Astrocyte (in vitro differentiated cells and primary cell): ENCODE measurements around the gene MYG1. TPM values are rescaled to one million over a fixed set of nuclear protein-coding genes. Genes with fewer than 3 reads are reported as not detected.
"Not testable (repeated sequence)": the region's sequence is repeated elsewhere in the genome, so short reads cannot be mapped to it uniquely, and the experiment has no call there.

Experiments
- DNase-seq: peaks from one replicate; pipeline ENCODE4 v3.0.0-alpha.2; 2010; ENCODE audit warnings: low read depth
- FAIRE-seq: peaks from 2 replicates; lab custom pipeline; 2011; peaks lifted over from hg19 to GRCh38; lab: Jason Lieb, UNC
- H2AFZ ChIP-seq: 2 replicates; pipeline ENCODE4 v1.6.0; 2012; ENCODE audit warnings: low read depth, low read length, inconsistent platforms
- H3K27ac ChIP-seq: 2 replicates; pipeline ENCODE4 v1.5.1; 2011; ENCODE audit warnings: low read depth, low read length, inconsistent platforms
- H3K27me3 ChIP-seq: 2 replicates; pipeline ENCODE4 v1.6.0; 2011; ENCODE audit warnings: low read length, inconsistent platforms; ENCODE audit not compliant: insufficient read depth
- H3K36me3 ChIP-seq: 2 replicates; pipeline ENCODE4 v1.5.1; 2011; ENCODE audit warnings: low read length, inconsistent platforms; ENCODE audit not compliant: insufficient read depth
- H3K4me1 ChIP-seq: 2 replicates; pipeline ENCODE4 v1.5.1; 2011; ENCODE audit warnings: low read length, inconsistent platforms; ENCODE audit not compliant: insufficient read depth
- H3K4me2 ChIP-seq: 2 replicates; pipeline ENCODE4 v1.6.0; 2012; ENCODE audit warnings: low read length, inconsistent platforms
- H3K4me3 ChIP-seq: 2 replicates; pipeline ENCODE4 v1.5.1; 2011; ENCODE audit warnings: low read depth, mild to moderate bottlenecking, low read length, inconsistent platforms; ENCODE audit not compliant: insufficient read depth
- H3K79me2 ChIP-seq: 2 replicates; pipeline ENCODE4 v1.6.0; 2012; ENCODE audit warnings: mild to moderate bottlenecking, low read length, inconsistent platforms; ENCODE audit not compliant: insufficient read depth
- H3K9ac ChIP-seq: 2 replicates; pipeline ENCODE4 v1.6.0; 2012; ENCODE audit warnings: mild to moderate bottlenecking, low read length, inconsistent platforms
- H3K9me3 ChIP-seq: 2 replicates; pipeline ENCODE4 v1.5.1; 2012; ENCODE audit warnings: low read depth, mild to moderate bottlenecking, low read length, inconsistent platforms; ENCODE audit not compliant: insufficient read depth
- H4K20me1 ChIP-seq: 2 replicates; pipeline ENCODE4 v1.6.0; 2012; ENCODE audit warnings: low read length, inconsistent platforms; ENCODE audit not compliant: insufficient read depth
- H3K27ac Mint-ChIP-seq: one replicate; pipeline ENCODE4 v1.8.0; 2021; ENCODE audit warnings: mild to moderate bottlenecking, mixed read lengths; ENCODE audit not compliant: unreplicated experiment
- H3K27me3 Mint-ChIP-seq: one replicate; pipeline ENCODE4 v1.8.0; 2021; ENCODE audit warnings: low read depth, mixed read lengths; ENCODE audit not compliant: unreplicated experiment
- H3K36me3 Mint-ChIP-seq: one replicate; pipeline ENCODE4 v1.8.0; 2021; ENCODE audit warnings: low read depth, mixed read lengths; ENCODE audit not compliant: unreplicated experiment
- H3K4me1 Mint-ChIP-seq: one replicate; pipeline ENCODE4 v1.8.0; 2021; ENCODE audit warnings: low read depth, mixed read lengths; ENCODE audit not compliant: unreplicated experiment
- H3K4me3 Mint-ChIP-seq: one replicate; pipeline ENCODE4 v1.8.0; 2021; ENCODE audit warnings: mild to moderate bottlenecking, moderate library complexity, mixed read lengths; ENCODE audit not compliant: unreplicated experiment
- H3K9me3 Mint-ChIP-seq: one replicate; pipeline ENCODE4 v1.8.0; 2021; ENCODE audit warnings: mild to moderate bottlenecking, mixed read lengths; ENCODE audit not compliant: unreplicated experiment
- CTCF ChIP-seq: IDR thresholded peaks from 2 replicates; pipeline ENCODE4 v1.5.1; 2011; ENCODE audit warnings: low read depth, mild to moderate bottlenecking, inconsistent platforms, low read length, moderate library complexity; ENCODE audit not compliant: insufficient read depth
- EZH2 ChIP-seq: IDR thresholded peaks from 2 replicates; pipeline ENCODE4 v1.6.1; 2012; ENCODE audit warnings: mild to moderate bottlenecking, low read length, inconsistent platforms; ENCODE audit not compliant: insufficient read depth
- total RNA-seq: library from RNA; stranded (reverse); gene quantifications from 2 replicates; pipeline ENCODE4 v1.2.1, GENCODE V29; 2021

Gene MYG1
- total RNA-seq, 1 donor from 2014 or later: 40.9 TPM

DNA sequence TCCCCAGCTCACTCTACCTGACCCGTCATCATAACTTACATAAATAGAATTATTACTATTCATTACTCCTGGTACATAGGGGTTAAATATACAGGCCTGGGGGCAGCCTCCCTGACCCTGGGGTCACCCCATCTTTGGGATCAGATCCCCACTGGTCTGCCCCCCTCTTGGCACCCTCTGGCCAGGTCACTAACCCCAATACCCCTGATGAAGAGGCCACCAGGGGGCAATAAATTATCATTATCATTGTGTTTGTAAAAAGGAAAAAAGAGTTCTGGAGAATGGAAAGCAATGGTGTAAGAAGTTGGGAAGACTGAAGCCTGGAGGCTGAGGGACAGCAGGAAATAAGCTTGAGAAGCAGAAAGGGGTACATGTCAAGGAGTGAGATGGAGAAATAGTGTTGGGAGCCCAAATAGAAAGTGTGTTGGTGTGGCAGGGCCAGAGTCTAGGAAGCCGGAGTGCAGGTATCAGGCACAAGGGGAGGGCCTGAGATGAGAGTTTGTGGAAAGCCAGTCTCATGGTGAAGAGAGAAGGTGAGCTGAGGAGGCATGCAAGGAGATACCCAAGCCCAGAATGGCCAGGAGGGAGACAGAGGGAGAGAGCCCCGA, 28.0 kb downstream of the MYG1 start:
- no peak overlapping the region for H3K4me3 Mint-ChIP-seq

GRCh38 chr12:53328043-53328435, 28.5 kb downstream of the MYG1 start:
- TF ChIP-seq EZH2: no peak
- TF ChIP-seq CTCF: no peak
- Mint-ChIP-seq H3K9me3 (no peaks in the 10 kb centered on the region), H3K4me1 (peaks cover 7% of the 10 kb centered on the region), H3K4me3 (no peak overlapping the region), H3K27me3 (peaks cover 49% of the 10 kb centered on the region), H3K36me3 (no peaks in the 10 kb centered on the region), H3K27ac (no peak overlapping the region)
- no peak overlapping the region for H3K27ac ChIP-seq
- H3K27me3 ChIP-seq: peaks cover 5% of the 10 kb centered on the region
- FAIRE-seq: no peak
- no peak overlapping the region for H2AFZ ChIP-seq
- H3K36me3 ChIP-seq: no peaks in the 10 kb centered on the region
- no peak for DNase-seq
- no peaks in the 10 kb centered on the region for H3K79me2 ChIP-seq
- no peak overlapping the region for H3K4me2 ChIP-seq
- no peak overlapping the region for H3K4me3 ChIP-seq
- H3K9me3 ChIP-seq: no peaks in the 10 kb centered on the region
- no peaks in the 10 kb centered on the region for H4K20me1 ChIP-seq
- peaks cover 7% of the 10 kb centered on the region for H3K4me1 ChIP-seq
- no peak overlapping the region for H3K9ac ChIP-seq

More for the DNA sequence above, 28.0 kb downstream of the MYG1 start:
- no peaks in the 10 kb centered on the region for H3K36me3 ChIP-seq
- DNase-seq (no peak), FAIRE-seq (no peak)
- Mint-ChIP-seq H3K27ac (no peak overlapping the region), H3K9me3 (no peaks in the 10 kb centered on the region), H3K36me3 (no peaks in the 10 kb centered on the region), H3K4me1 (peaks cover 7% of the 10 kb centered on the region), H3K27me3 (peaks cover 50% of the 10 kb centered on the region)
- H3K27me3 ChIP-seq: peaks cover 5% of the 10 kb centered on the region
- H3K4me3 ChIP-seq: no peak overlapping the region
- no peak overlapping the region for H3K9ac ChIP-seq
- no peak overlapping the region for H2AFZ ChIP-seq
- H4K20me1 ChIP-seq: no peaks in the 10 kb centered on the region
- no peaks in the 10 kb centered on the region for H3K79me2 ChIP-seq
- no peak for TF ChIP-seq CTCF
- no peak for TF ChIP-seq EZH2
- H3K4me2 ChIP-seq: no peak overlapping the region
- no peak overlapping the region for H3K27ac ChIP-seq
- H3K9me3 ChIP-seq: no peaks in the 10 kb centered on the region
- peaks cover 7% of the 10 kb centered on the region for H3K4me1 ChIP-seq

- no peak overlapping the region for H3K4me3 Mint-ChIP-seq
- Histone ChIP-seq H3K36me3 (no peaks in the 10 kb centered on the region), H3K27me3 (peaks cover 6% of the 10 kb centered on the region), H3K79me2 (no peaks in the 10 kb centered on the region), H3K4me3 (no peak overlapping the region), H3K27ac (no peak overlapping the region), H3K4me1 (no peaks in the 10 kb centered on the region), H3K9me3 (no peaks in the 10 kb centered on the region), H3K9ac (no peak overlapping the region), H4K20me1 (no peaks in the 10 kb centered on the region), H2AFZ (no peak overlapping the region), H3K4me2 (no peak overlapping the region)
- TF ChIP-seq CTCF (no peak), EZH2 (no peak)
- H3K27ac Mint-ChIP-seq: no peak overlapping the region
- H3K36me3 Mint-ChIP-seq: no peaks in the 10 kb centered on the region
- H3K9me3 Mint-ChIP-seq: no peaks in the 10 kb centered on the region
- peaks cover 2% of the 10 kb centered on the region for H3K4me1 Mint-ChIP-seq
- DNase-seq (no peak), FAIRE-seq (no peak)
- peaks cover 67% of the 10 kb centered on the region for H3K27me3 Mint-ChIP-seq
These were observed 31.2 kb downstream of the MYG1 start for GRCh38 chr12:53330671-53331070.

GRCh38 chr12:53332339-53332738, 32.8 kb downstream of the MYG1 start:
- not testable (repeated sequence) for H3K27ac Mint-ChIP-seq

More at GRCh38 chr12:53332339-53332738, 32.8 kb downstream of the MYG1 start:
- H3K4me3 ChIP-seq, H3K9me3 Mint-ChIP-seq, H3K36me3 Mint-ChIP-seq, H3K36me3 ChIP-seq, H2AFZ ChIP-seq, H3K27ac ChIP-seq, H3K4me1 ChIP-seq, H3K4me2 ChIP-seq, H3K79me2 ChIP-seq, H3K4me3 Mint-ChIP-seq, H3K4me1 Mint-ChIP-seq, DNase-seq, H3K9ac ChIP-seq, H4K20me1 ChIP-seq, H3K9me3 ChIP-seq, FAIRE-seq: not testable (repeated sequence)
- H3K27me3 ChIP-seq: peaks cover 20% of the 10 kb centered on the region
- peaks cover 67% of the 10 kb centered on the region for H3K27me3 Mint-ChIP-seq
